HepG2 (cell line): ENCODE results near the gene SNX11.

ENCODE experiments used
- CTCF ChIP-seq: sonication (generic); formaldehyde crosslinking; IDR thresholded peaks from 2 replicates; pipeline ENCODE4 v1.5.0; 2020; ENCODE audit warnings: mild to moderate bottlenecking, missing genetic modification reagents, moderate library complexity
- EP300 ChIP-seq, 3 experiments: sonication (generic) in 1 of 3; formaldehyde crosslinking in 1 of 3; IDR thresholded peaks; 2 replicates each; pipeline versions ENCODE4 v1.5.1 to v1.6.1; 2011 to 2020; ENCODE audit warnings: low read depth in 2 of 3, low read length in 2 of 3, borderline replicate concordance in 1 of 3, improper control_type of control experiment in 1 of 3, mild to moderate bottlenecking in 1 of 3, missing genetic modification reagents in 1 of 3, moderate library complexity in 1 of 3
- FOXA1 ChIP-seq, 2 experiments: fragments of 450-650 bp in 1 of 2; sonication (generic) in 1 of 2; formaldehyde crosslinking in 1 of 2; IDR thresholded peaks; 2 replicates each; pipeline versions ENCODE4 v1.4.0 to v1.6.1; 2016 to 2020; ENCODE audit warnings: missing genetic modification reagents in 1 of 2
- MAFF ChIP-seq: IDR thresholded peaks from 2 replicates; pipeline ENCODE4 v1.6.1; 2011; ENCODE audit warnings: low read depth, low read length, improper control_type of control experiment
- NR3C1 ChIP-seq: sonication (generic); formaldehyde crosslinking; IDR thresholded peaks from 2 replicates; pipeline ENCODE4 v1.4.0; 2020; ENCODE audit warnings: missing genetic modification reagents
- SP2 ChIP-seq: sonication (generic); formaldehyde crosslinking; IDR thresholded peaks from 2 replicates; pipeline ENCODE4 v1.5.1; 2020; ENCODE audit warnings: mild to moderate bottlenecking, missing genetic modification reagents
- SUZ12 ChIP-seq: fragments of 150-350 bp; IDR thresholded peaks from 2 replicates; pipeline ENCODE4 v1.6.1; 2014; ENCODE audit warnings: low read depth, low read length
- ZNF260 ChIP-seq: sonication (generic); formaldehyde crosslinking; IDR thresholded peaks from 2 replicates; pipeline ENCODE4 v1.4.0; 2020; ENCODE audit warnings: missing genetic modification reagents, low read depth, mild to moderate bottlenecking, borderline replicate concordance
- ZNF792 ChIP-seq: IDR thresholded peaks from 2 replicates; pipeline ENCODE4 v1.6.1; 2016

- TF ChIP-seq MAFF (no peak), FOXA1 (IDR thresholded peaks at IDR 0.05) (no peak), FOXA1 (CRISPR knock-in tag; IDR thresholded peaks at IDR 0.05) (no peak), SUZ12 (no peak), ZNF260 (CRISPR knock-in tag) (no peak), ZNF792 (CRISPR knock-in tag) (no peak), SP2 (no peak), NR3C1 (CRISPR knock-in tag) (no peak), CTCF (CRISPR knock-in tag) (no peak), EP300 (IDR thresholded peaks at IDR 0.05; ENCODE audit: low read depth in 2 of 2, low read length in 2 of 2) (no peak), EP300 (CRISPR knock-in tag; IDR thresholded peaks at IDR 0.05; ENCODE audit: borderline replicate concordance) (no peak)
Measured at GRCh38 chr17:48122665-48123045, 15.1 kb downstream of the SNX11 start.
